ENCODE results near the gene PTEN.

The PTEN gene

DNA sequence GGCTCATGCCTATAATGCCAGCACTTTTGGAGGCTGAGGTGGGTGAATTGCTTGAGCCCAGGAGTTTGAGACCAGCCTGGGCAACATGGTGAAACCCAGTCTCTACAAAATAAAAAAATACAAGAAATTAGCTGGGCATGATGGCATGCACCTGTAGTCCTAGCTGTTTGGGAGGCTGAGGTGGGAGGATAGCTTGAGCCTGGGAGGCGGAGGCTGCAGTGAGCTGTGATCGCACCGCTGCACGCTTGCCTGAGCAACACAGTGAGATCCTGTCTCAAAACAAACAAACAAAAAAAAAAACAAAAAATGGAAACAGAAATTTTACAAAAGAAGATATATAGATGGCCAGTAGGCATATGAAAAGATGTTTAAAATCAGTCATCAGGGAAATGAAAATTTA, 57.1 kb downstream of the PTEN start:
- DNase-seq (ENCODE audit: low spot score) = no peak

DNA sequence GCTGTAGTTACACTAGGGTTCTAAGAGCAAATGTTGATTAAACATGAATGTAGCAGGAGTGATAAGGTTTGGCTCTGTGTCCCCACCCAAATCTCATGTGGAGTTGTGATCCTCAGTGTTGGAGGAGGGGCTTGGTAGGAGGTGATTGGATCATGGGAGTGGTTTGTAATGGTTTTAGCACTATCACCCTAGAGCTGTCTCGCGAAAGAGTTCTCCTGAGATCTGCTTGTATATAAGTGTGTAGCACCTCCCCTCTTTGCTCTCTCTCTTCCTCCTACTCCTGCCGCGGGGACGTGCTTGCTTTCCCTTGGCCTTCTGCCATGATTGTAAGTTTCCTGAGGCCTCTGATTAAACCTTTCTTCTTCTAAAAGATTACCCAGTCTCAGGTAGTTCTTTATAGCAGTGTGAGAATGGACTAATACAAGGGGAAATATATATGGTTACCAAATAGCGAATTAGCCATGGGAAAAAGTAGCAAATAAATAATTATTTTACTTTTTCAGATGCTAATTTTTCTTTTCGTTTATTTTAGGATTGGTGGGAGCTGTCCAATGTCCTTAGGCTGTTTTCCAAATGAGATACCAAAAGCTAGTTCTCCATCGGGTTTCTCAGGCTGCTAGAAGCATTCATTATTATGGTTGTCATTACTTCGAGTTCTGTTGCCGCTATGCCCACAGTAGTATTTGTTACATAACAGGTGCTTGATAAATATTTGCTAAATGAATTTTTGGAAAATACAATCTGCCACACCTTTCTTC, 58.7 kb downstream of the PTEN start:
- DNase-seq (ENCODE audit: low spot score) = peak; percentile 11

GRCh38 chr10:87923233-87923632, 59.8 kb downstream of the PTEN start:
- DNase-seq (ENCODE audit: low spot score) = no peak

- DNase-seq (ENCODE audit: low spot score) = peak; percentile 43
Measured at GRCh38 chr10:87925570-87925969, 62.1 kb downstream of the PTEN start.

- DNase-seq (ENCODE audit: low spot score) = peak; percentile 35
Measured at GRCh38 chr10:87927091-87927490, 63.7 kb downstream of the PTEN start.

DNA sequence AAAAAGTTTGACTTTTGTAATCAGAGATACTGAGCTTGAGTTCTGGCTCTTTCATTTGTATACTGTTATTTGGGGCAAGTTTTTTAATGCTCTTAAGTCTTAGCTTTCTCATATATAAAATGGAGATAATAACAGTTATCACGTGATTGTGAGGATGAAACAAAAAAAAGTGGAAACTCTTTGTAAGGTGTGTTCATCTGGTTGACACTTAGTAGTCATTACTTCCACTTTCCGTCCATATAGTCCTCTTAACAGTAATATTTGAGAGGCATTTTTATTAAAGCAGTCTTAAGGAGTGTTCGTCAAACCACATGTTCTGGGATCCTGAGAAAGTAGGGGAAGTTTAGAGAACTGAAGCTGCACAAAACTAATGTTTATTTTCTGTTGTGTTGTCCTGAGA, 65.6 kb downstream of the PTEN start:
- DNase-seq (ENCODE audit: low spot score) = no peak

- no peak for DNase-seq (ENCODE audit: low spot score)
Measured at GRCh38 chr10:87930141-87930540, 66.7 kb downstream of the PTEN start.

DNA sequence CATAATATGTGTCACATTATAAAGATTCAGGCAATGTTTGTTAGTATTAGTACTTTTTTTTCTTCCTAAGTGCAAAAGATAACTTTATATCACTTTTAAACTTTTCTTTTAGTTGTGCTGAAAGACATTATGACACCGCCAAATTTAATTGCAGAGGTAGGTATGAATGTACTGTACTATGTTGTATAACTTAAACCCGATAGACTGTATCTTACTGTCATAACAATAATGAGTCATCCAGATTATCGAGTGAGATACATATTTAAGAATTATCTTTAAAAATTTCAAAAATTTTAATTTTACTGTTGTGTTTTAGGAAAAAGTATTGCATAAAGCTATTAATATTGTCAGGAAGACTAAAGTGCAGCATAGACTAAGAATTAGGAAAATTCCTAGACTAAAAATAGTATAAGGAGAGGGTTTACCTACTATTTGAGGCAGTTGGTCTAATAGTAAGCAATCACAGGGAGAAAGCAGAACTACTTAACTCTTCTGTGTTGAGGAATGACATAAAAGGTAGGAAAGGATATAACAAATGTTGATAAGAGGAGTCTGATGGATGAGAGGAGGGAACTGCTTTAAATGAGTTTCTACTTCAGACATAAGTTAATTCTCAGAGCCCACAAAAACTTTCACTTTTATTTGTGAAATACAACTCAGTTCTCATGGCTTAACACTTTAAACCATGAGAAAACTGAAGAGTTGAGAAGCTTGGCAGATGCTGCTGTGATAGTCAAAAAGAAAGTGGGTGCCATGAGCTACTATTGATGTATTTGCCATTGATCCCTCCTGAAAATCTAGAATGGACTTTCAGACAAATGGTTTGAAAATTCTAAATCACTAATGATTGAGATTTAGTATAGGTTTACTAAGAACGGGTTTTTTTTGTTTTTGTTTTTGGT, 67.8 kb downstream of the PTEN start:
- DNase-seq (ENCODE audit: low spot score) = no peak

DNA sequence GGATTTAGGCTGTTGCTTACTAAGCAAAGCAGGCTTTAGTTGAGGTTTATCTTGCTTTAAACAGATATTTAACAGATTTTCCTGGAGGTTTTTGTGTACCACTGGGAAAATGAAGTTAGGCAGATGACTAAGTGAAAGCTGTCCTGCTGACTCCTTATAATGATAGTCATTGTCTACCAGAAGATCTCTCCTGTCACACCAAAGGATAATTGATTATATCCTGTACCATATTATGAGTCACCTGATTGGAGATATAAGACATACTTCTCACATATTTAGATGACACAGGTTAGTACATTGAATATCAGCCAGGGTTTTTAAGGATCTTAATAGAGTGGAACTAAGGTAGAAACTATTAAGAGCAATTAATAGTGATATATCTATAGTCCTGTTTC, 68.4 kb downstream of the PTEN start:
- DNase-seq (ENCODE audit: low spot score) = peak; percentile 54

DNA sequence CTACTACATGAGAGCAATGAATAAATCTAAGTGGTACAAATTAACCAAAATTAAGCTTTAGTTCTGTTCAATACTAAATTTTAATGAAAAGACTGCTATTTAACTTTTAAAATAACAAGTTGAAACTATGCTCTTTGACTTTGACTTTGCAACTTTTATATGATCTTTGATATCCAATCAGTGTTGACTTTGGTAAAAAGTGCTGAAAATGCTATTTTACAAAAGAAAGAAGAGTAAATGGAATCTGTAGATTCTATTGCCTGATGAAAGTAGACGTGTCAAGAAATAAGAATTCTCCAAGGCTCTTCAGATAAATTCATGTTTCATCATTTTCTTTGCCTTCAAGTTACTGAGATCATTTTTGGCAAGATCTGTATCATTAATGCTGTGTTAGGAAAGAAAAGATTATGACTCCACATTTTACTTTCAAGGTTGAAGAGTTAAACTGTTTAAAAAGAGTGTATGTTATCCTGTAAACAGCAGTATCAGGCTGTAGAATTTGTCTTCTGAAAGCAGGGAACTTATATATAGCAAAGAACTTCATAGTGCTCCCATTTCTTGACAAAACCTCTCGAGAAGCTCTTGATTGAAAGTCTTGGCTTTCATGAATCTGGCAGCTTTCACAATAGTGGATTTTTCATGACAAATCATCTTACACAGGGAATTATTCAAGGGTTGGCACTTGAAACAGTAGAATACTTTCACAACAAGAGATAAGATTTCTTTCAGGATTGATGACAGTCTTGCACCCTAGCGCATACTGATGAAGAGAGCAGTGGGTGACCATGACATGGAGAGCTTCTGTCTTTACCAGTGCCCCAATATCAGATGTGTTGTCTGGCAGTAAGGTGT, 72.1 kb downstream of the PTEN start:
- DNase-seq (ENCODE audit: low spot score) = no peak

DNA sequence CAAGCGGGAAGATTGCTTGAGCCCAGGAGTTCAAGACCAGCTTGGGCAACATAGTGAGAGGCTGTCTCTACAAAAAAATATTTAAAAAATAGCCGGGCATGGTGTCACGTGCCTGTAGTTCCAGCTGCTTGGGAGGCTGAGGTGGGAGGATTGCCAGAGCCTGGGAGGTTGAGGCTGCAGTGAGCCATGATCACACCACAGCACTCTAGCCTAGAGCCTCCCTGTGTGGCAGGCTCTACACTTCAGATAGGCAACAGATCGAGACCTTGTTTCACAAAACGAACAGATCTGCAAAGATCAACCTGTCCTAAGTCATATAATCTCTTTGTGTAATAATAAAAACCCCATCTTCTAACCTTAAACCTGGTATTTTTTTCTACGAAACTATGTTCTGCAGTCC, 76.8 kb downstream of the PTEN start:
- no peak for DNase-seq (ENCODE audit: low spot score)

DNA sequence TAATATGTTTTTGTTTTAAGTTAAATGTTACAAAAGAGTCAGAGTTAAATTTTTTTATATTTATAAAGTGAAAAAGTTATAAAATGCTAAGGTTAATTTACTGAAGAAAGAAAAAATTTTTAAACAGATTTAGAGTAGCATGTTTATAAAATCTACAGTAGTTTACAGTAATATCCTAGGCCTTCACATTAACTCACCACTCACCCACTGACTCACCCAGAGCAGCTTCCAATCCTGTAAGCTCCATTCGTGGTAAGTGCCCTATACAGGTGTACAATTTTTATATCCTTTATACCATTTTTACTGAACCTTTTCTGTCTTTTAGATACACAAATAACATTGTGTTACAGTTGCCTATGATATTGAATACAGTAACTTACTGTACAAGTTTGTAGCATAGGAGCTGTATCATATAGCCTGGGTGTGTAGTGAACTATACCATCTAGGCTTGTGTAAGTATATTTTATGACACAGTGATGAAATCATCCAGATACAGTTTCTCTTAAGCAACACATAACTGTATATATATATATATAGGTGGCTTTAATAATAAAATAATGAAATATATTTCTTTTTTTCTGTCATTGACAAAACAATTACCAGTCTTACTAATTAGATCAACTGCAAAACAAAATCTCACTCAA, 79.6 kb downstream of the PTEN start:
- peak; percentile 35 for DNase-seq (ENCODE audit: low spot score)

DNA sequence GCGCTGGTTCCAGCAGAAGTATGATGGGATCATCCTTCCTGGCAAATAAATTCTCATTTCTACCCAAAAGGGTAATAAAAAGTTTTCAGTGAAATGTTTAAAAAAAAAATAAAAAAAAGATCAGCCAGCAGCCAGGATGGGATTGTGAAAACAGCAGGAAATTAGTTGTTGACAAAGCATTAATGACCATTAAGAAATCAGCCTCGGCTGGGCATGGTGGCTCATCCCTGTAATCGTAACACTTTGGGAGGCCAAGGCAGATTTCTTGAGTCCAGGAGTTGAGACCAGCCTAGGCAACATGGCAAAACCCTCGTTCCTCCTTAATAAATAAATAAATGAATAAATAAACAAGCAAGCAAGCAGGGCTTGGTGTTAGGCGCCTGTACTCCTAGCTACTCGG, 82.6 kb downstream of the PTEN start:
- DNase-seq (ENCODE audit: low spot score) = no peak

DNA sequence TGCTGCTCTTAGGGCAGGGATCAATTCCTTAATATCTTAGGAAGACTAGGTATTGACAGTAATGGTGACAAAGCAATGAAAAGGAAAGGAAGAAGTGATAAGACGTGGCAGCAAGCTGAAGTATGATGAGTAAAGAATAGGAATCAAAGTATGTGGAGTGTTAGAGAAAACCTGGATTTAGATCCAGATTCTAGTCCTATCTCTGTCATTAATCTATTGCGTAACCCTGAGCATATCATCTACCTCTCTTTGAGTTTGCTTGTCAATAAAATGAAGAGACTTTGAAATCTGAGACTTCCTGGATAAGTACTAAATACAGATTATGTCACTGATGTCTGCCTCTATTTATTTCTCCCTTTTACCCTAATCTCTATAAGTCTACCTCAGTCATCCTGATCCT, 89.2 kb downstream of the PTEN start:
- DNase-seq (ENCODE audit: low spot score) = no peak

- no peak for DNase-seq (ENCODE audit: low spot score)
Measured at GRCh38 chr10:87956055-87956454, 92.6 kb downstream of the PTEN start.

- DNase-seq (ENCODE audit: low spot score) = no peak
Measured at GRCh38 chr10:87957702-87958101, 94.3 kb downstream of the PTEN start.

DNA sequence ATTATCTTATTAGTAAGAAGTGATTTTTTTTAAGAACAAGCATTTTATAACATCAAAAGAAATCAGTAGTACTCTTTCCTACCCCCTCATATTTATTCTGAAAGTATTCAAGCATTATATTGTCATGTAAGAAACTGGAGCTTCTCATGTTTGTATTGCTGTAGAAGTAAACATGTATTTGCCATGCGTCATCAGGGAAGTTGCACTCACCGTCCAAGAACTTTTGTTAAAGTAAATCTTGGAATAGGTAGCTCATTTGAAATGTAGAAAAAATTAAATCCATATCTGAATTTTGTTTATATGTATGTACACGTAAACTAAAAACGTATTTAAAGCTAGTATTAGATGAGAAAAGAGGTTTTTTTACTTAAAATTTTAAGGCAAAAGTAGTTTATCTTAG, 96.8 kb downstream of the PTEN start:
- DNase-seq (ENCODE audit: low spot score) = peak; percentile 15

- peak; percentile 57 for DNase-seq (ENCODE audit: low spot score)
Measured at GRCh38 chr10:87961314-87961713, 97.9 kb downstream of the PTEN start.

- DNase-seq (ENCODE audit: low spot score) = no peak
Measured at GRCh38 chr10:87966459-87966858, 103.0 kb downstream of the PTEN start.

GRCh38 chr10:87973635-87974034, 110.2 kb downstream of the PTEN start:
- DNase-seq (ENCODE audit: low spot score) = peak; percentile 52

DNA sequence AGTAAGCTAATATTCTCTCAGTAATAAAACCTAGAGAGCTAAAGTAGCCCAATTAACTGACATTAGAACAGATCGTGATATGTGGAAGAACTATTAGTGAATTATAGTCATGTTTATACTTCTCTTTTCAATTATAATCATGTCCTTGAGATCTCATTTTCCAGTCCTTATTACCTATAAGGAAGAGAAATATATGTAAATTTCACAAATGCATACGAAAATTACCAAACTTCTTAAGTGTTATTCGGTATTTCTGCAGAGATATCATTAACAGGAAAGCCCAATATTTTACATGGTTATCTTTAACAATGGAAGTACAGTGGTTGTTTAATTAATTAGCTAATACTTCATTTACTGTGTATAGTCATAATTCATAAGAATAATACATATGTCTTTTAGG, 110.7 kb downstream of the PTEN start:
- DNase-seq (ENCODE audit: low spot score) = no peak

- no peak for DNase-seq (ENCODE audit: low spot score)
Measured at GRCh38 chr10:87974769-87975168, 111.3 kb downstream of the PTEN start.

All from kidney tubule cell (primary cell).